Activated gamma-delta T cell treated with anti-CD3 and anti-CD28 coated beads, Interleukin-2, amount 50 U/mL, for 16 hours (primary cell): Measurements from ENCODE around the gene CCDC184.
"Not testable (repeated sequence)": the region's sequence is repeated elsewhere in the genome, so short reads cannot be mapped to it uniquely, and the experiment has no call there.

Experiments
- DNase-seq: peaks from one replicate; pipeline ENCODE4 v3.0.0-alpha.2; 2020; ENCODE audit warnings: low read depth

The CCDC184 gene

GRCh38 chr12:48183091-48183875 is at the start of gene CCDC184:
TSS of gene CCDC184 (plus strand) at chr12:48183644. CDS start at chr12:48184123, 479 bp downstream.
- DNase-seq = peak; percentile 53

- DNase-seq = no peak
These were observed 48.4 kb upstream of the CCDC184 start for GRCh38 chr12:48135027-48135426.

GRCh38 chr12:48142818-48143674 is 40.4 kb upstream of the CCDC184 start:
- no peak for DNase-seq

GRCh38 chr12:48143898-48144297 is 39.5 kb upstream of the CCDC184 start:
- DNase-seq = no peak

GRCh38 chr12:48145981-48146380 is 37.5 kb upstream of the CCDC184 start:
- DNase-seq = no peak

- DNase-seq = no peak
These were observed 32.2 kb upstream of the CCDC184 start for GRCh38 chr12:48151103-48151771.

- not testable (repeated sequence) for DNase-seq
These were observed 27.7 kb upstream of the CCDC184 start for GRCh38 chr12:48155786-48156185.

GRCh38 chr12:48156652-48157017 is 26.8 kb upstream of the CCDC184 start:
- no peak for DNase-seq

GRCh38 chr12:48157018-48157888 is 26.2 kb upstream of the CCDC184 start, which contains the start of gene ASB8:
TSS of gene ASB8 (minus strand) at chr12:48157515. CDS start at chr12:48153496, 4,019 bp downstream.
- peak; percentile 99 for DNase-seq

GRCh38 chr12:48157889-48158370 is 25.5 kb upstream of the CCDC184 start:
- DNase-seq = no peak

- no peak for DNase-seq
These were observed 23.4 kb upstream of the CCDC184 start for GRCh38 chr12:48160046-48160445.

GRCh38 chr12:48160807-48161206 is 22.6 kb upstream of the CCDC184 start:
- DNase-seq = no peak

GRCh38 chr12:48163150-48163747 is 20.2 kb upstream of the CCDC184 start:
- no peak for DNase-seq

GRCh38 chr12:48164451-48164850 is 19.0 kb upstream of the CCDC184 start:
- DNase-seq = no peak

GRCh38 chr12:48165089-48165981 is 18.1 kb upstream of the CCDC184 start:
- DNase-seq = peak; percentile 36

- no peak for DNase-seq
These were observed 14.4 kb upstream of the CCDC184 start for GRCh38 chr12:48169011-48169410.

- no peak for DNase-seq
These were observed 7.6 kb upstream of the CCDC184 start for GRCh38 chr12:48175613-48176416.

GRCh38 chr12:48176417-48176751 is 7.1 kb upstream of the CCDC184 start:
- no peak for DNase-seq

GRCh38 chr12:48177982-48178381 is 5.5 kb upstream of the CCDC184 start:
- DNase-seq = no peak
